COLO829 (cell line): ENCODE measurements around the gene IL4I1.

Experiments used
- DNase-seq: peaks from one replicate; pipeline ENCODE4 v3.0.0; 2012; ENCODE audit warnings: low spot score

IL4I1 gene

GRCh38 chr19:49850221-49850486 lies 46.5 kb downstream of the IL4I1 start:
- DNase-seq: no peak

- DNase-seq: no peak
These were observed 47.1 kb downstream of the IL4I1 start for GRCh38 chr19:49849433-49850220.

- no peak for DNase-seq
These were observed 47.7 kb downstream of the IL4I1 start for GRCh38 chr19:49848938-49849337.

GRCh38 chr19:49847731-49848696 lies 48.7 kb downstream of the IL4I1 start:
- peak; percentile 78 for DNase-seq

GRCh38 chr19:49846408-49846807 lies 50.3 kb downstream of the IL4I1 start:
- DNase-seq: no peak

GRCh38 chr19:49845414-49845813 lies 51.3 kb downstream of the IL4I1 start:
- DNase-seq: no peak

- no peak for DNase-seq
These were observed 52.3 kb downstream of the IL4I1 start for GRCh38 chr19:49844138-49845095.

- no peak for DNase-seq
These were observed 53.4 kb downstream of the IL4I1 start for GRCh38 chr19:49843265-49843664.

GRCh38 chr19:49840736-49841249 lies 55.9 kb downstream of the IL4I1 start:
- no peak for DNase-seq

- DNase-seq: no peak
These were observed 56.4 kb downstream of the IL4I1 start for GRCh38 chr19:49840321-49840720.

GRCh38 chr19:49839713-49840112 lies 57.0 kb downstream of the IL4I1 start:
- no peak for DNase-seq
